Sciatic nerve (tissue), 2 donors: ENCODE results near the gene CTNNA3. TPM values are rescaled to one million over a fixed set of nuclear protein-coding genes. Genes with fewer than 3 reads are reported as not detected.
"Not testable (repeated sequence)": the region's sequence is repeated elsewhere in the genome, so short reads cannot be mapped to it uniquely, and the experiment has no call there.

Source experiments
- ATAC-seq: fragments of 200-7000 bp; cut with Tn5 transposase; one replicate; pipeline ENCODE4 v1.9.1; 2020; ENCODE audit warnings: mild to moderate bottlenecking, moderate library complexity
- DNase-seq: peaks from one replicate; pipeline ENCODE4 v3.0.0-alpha.2; 2020; ENCODE audit warnings: low spot score
- intact Hi-C: fragments of 100-400 bp; cut with DNase I; formaldehyde crosslinking; loops from one replicate; pipeline ENCODE4 v1.14.2; 2022
- total RNA-seq: library from RNA; stranded (reverse); fragmentation: NEBNext Ultra II Directional; extraction: Animal tissue kit (Norgen Biotek cat#: 25700); gene quantifications from one replicate; pipeline ENCODE4 v1.2.1, GENCODE V29; 2021
- donor health status: DM: no; HTN: no; CAD: no.
- donor health status: DM: no; HTN: no; CAD: no.

CTNNA3 gene
- total RNA-seq, 1 donor from 2014 or later: 89.6 TPM

DNA sequence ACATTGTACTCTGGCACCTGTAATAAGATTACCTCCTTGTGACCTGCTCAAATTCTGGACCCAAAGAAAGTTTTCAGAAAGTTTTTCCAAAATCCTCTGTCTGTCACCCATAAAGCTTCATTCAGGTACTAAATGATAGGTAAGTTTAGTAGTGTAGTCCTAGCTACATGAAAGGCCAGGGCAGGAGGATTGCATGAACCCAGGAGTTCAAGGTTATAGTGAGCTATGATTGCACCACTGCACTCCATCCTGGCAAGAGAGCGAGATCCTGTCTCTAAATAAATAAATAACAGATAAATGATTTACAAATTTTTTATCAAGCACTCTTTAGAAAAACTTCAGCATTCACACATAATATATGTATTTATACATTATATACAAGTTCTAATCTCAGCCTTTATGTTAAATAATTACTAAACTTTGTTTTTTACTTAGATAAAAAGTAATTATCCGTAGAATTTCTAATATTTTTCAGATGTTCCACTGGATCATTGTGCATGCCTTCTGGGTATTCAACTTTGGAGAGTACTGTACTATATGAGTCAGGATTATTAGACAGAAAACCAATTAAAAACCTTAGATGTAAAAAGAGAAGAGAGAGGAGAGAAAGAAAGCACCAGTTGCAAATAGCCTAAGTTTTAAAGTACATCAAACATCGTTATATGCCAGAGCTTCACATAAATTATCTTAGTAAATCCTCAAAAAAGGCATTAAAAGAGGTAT is 407.1 kb downstream of the CTNNA3 start:
- no peak for DNase-seq
- intact Hi-C loops: no loop called here
- ATAC-seq: no peak

DNA sequence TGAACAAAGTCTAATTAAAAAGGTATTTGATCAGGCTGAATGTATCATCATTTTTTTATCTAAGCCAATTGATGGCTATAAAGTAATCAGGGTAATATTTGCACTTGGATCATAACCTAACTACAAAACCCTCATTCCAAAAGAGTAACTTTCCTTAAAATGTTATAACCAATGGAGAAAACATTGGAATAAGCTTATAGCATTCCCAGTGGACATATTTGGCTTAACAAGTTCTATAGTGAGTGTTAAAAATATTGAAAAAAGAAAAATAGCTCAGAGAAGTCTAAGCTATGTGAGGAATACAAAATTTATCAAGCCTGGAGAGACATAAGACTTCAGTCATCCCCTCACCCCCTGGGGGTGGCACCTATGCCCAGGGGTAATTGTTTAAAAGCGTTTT is 411.4 kb downstream of the CTNNA3 start:
- DNase-seq (no peak), ATAC-seq (no peak)
- intact Hi-C loops: no loop called here

- DNase-seq (no peak), ATAC-seq (no peak)
- intact Hi-C loops: no loop called here
Measured at GRCh38 chr10:67282871-67283270, 413.1 kb downstream of the CTNNA3 start.

DNA sequence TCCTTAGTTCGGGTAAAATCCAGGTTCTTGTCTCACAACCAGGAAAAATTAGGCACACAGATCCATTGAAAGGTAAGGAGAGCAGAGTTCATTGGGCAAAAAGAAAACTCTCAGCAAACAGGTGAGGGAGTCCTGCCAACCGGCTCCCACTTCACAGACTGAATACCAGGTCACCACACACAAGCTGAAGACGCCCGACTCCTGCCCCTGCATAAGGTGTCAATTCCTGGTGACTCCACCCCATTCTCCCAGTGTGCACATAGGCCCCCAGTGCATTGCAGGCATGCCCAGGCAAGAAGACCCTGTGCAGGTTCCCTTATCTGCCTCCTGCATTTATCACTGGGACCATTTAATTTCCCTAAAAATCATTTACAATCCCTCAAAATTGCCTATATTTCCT is 415.6 kb downstream of the CTNNA3 start:
- intact Hi-C loops: no loop called here
- ATAC-seq: no peak

DNA sequence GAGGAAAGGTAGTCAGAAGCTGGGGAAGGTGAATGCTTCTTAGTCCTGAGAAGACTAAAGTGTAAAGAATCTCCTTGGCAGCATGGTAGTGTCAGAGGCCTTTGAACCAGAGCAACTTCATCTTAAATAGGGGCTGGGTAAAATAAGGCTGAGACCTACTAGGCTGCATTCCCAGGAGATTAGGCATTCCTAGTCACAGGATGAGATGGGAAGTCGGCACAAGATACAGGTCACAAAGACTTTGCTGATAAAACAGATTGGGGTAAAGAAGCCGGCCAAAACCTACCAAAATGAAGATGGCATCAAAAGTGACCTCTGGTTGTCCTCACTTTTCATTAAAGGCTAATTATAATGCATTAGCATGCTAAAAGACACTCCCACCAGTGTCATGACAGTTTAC is 418.6 kb downstream of the CTNNA3 start:
- intact Hi-C loops: no loop called here
- ATAC-seq: no peak
- DNase-seq: no peak

More for the DNA sequence above, 415.6 kb downstream of the CTNNA3 start:
- DNase-seq: no peak

DNA sequence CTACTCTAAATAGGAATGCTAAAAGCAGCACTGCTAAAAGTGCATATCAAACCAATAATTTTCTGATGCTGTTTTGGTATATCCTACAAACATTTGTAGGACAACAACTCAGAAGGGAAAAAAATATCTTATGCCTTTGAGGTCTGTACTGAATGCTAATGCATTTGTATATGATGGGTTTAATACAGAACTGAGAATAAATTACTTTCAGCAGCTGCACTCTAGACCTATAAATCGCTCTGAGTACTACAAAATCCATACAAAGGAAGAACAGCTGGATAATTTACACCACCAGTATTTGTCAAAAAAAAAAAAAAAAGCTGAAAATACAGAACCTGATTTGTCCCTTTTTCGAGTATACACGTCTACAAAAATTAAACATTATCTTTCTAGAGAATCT is 426.2 kb downstream of the CTNNA3 start:
- no peak for DNase-seq
- intact Hi-C loops: no loop called here
- no peak for ATAC-seq

DNA sequence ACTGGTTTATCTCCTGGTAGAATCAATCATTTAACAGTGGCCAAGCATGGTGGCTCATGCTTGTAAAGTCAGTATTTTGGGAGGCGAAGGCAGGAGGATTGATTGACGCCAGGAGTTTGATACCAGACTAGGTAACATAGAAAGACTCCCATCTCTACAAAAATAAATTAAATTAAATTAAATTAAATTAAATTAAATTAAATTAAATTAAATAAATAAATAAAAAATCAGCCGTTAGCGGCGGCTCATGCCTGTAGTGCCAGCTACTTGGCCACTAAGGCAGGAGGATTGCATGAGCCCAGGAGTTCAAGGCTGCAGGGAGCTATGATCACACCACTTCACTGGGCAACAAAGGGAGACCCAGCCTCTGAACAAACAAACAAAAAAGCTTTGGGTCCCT is 427.8 kb downstream of the CTNNA3 start:
- DNase-seq: no peak
- intact Hi-C loops: no loop called here
- no peak for ATAC-seq

DNA sequence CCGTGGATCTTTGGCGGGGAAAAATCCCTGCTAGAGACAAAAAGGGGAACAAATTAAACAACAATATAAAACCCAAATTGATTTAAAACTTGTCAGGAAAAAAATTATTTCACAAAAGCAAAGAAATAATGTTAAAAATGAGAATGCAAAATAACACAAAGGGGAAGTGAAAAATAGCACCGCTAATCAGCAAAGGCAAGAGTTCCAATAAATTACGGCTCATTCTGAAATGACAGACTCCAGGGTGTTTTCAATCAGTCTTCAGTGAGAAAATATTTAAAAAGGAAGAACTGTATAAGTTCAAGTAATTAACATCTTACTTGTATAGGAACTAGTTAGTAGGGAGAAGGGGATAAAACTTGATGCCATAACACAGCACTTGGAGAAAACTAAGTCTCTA is 433.3 kb downstream of the CTNNA3 start:
- ATAC-seq: no peak
- no peak for DNase-seq
- intact Hi-C loops: no loop called here

DNA sequence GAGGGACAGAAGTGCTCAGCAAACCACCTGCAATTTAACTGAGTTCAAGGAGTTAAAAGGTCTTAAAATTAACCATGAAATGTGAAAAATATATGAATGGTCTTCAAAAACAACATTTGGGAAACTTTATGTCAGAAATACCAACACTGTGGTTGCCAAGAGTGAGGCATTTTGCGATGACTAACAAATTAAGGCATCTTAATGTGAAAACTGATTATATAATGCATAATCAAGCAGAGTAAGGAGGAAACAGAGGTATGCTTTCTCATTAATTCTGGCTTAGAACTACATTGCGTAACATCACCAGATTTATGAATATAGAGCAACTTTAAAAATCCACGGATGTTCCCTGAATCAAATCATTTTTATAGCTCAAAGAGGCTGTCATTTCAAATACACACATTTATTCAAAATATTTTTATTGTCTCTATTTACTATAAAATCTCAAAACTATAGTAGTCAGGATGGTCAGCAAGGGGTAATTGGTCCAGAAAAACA is 434.6 kb downstream of the CTNNA3 start:
- intact Hi-C loops: no loop called here
- ATAC-seq (no peak), DNase-seq (no peak)

- no peak for DNase-seq
- intact Hi-C loops: no loop called here
- ATAC-seq: no peak
Measured at GRCh38 chr10:67259319-67259929, 436.6 kb downstream of the CTNNA3 start.

GRCh38 chr10:67257427-67258144 is 438.4 kb downstream of the CTNNA3 start:
- intact Hi-C loops: no loop called here
- DNase-seq (no peak), ATAC-seq (no peak)

DNA sequence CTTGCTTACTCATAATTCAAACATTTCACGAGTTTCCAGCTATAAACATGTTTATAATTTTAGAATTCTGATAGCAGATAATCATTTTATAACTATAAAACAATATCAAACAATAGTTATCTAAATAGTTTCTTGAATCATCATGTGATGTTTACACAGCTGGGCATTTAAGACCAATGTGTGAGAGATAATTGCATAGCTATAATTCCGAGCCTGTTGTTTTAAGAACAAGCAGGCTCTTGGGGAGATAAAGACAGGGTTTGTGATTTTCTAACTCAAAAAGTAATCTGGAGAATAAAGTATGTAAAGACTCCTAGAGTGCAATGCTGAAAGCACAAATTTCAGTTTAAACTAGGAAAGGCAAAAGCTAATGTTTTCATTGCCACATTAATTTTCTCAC is 439.0 kb downstream of the CTNNA3 start:
- no peak for DNase-seq
- intact Hi-C loops: no loop called here
- no peak for ATAC-seq

DNA sequence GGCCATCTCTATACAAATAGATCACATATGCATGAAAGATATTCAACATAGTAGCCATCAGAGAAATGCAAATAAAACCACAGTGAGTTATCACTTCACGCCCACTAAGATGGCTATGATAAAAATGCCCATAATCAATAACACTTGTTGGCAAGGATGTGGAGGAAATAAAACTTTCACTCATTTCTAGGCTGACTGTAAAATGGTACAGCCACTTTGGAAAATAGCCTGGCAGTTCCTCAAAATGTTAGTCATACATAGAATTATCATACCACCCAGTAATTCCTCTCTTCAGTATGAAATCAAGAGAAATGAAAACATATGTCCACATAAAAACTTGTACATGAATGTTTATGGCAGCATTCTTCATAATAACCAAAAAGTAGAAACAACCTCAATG is 445.3 kb downstream of the CTNNA3 start:
- ATAC-seq: no peak
- intact Hi-C loops: no loop called here
- no peak for DNase-seq

DNA sequence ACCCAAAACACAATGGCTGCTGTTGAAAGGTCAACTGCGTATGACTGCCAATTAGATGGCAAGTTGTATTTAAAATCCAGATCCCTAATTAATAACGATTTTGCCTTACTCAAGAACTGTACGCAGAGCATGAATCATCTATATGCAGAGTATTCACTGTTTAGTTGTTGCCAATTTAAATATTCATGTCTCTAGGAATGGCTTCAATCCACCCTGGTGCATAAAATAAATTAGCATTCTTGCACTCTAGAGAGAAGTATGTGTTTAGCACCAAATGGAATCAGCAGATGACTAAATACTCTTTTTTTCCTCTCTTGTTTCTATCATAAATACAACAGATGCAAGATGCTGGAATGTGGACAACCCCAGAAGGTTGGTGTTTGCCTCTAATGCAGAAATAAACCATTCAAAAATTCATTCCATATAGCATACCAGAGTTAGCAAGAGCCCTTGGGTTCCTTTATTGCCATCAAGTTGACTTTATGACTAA is 449.9 kb downstream of the CTNNA3 start:
- intact Hi-C loops: no loop called here
- ATAC-seq (no peak), DNase-seq (no peak)

- intact Hi-C loops: no loop called here
- ATAC-seq: no peak
- no peak for DNase-seq
Measured at GRCh38 chr10:67242528-67242927, 453.5 kb downstream of the CTNNA3 start.

GRCh38 chr10:67241451-67241850 is 454.5 kb downstream of the CTNNA3 start:
- DNase-seq (no peak), ATAC-seq (no peak)
- intact Hi-C loops: no loop called here

DNA sequence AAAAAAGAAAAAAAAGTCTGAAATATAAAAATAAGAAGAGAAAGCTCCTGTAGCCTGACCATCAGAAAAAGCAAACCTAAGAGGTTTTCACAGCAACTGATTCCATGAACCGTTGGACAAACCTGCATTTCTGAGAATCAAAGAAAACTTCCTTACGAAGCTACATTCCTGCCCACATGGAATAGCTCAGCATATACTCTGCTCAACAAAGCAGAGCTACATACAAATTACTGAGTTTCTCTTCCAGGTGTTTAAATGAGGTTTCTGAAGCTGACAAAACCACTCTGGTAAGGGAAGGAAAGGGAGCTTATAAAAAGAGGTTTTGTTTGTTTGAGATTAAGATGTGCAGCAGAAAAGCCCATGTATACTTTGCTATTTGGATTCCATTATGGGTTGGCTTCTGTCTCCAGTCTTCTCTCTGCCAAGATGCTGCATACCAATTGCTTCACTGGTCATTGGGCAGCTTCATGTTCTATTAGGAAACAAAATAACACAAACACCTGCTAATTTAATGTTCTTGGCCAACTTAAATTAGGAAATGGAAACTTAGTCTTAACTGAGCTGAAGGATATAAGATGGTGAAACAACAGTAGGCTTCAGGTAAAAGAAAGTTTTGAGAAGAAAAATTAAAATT is 456.0 kb downstream of the CTNNA3 start:
- ATAC-seq (no peak), DNase-seq (no peak)
- intact Hi-C loops: no loop called here

DNA sequence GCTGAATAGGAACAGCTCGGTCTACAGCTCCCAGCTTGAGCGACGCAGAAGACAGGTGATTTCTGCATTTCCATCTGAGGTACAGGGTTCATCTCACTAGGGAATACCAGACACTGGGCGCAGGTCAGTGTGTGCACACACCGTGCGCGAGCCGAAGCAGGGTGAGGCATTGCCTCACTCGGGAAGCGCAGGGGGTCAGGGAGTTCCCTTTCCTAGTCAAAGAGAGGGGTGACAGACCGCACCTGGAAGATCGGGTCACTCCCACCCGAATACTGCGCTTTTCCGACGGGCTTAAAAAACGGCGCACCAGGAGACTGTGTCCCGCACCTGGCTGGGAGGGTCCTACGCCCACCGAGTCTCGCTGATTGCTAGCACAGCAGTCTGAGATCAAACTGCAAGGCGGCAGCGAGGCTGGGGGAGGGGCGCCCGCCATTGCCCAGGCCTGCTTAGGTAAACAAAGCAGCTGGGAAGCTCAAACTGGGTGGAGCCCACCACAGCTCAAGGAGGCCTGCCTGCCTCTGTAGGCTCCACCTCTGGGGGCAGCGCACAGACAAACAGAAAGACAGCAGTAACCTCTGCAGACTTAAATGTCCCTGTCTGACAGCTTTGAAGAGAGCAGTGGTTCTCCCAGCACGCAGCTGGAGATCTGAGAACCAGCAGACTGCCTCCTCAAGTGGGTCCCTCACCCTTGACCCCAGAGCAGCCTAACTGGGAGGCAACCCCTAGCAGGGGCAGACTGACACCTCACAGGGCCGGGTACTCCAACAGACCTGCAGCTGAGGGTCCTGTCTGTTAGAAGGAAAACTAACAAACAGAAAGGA is 465.1 kb downstream of the CTNNA3 start:
- intact Hi-C loops, DNase-seq, ATAC-seq: not testable (repeated sequence)

- no peak for ATAC-seq
- intact Hi-C loops: no loop called here
- no peak for DNase-seq
Measured at GRCh38 chr10:67225226-67225625, 470.8 kb downstream of the CTNNA3 start.
